ENCODE measurements around the gene MEIOC.

- no peak for TF ChIP-seq CTCF (IDR thresholded peaks at IDR 0.05)
- TF ChIP-seq POLR2A (IDR thresholded peaks at IDR 0.05): no peak
Measured at GRCh38 chr17:44672479-44673093, 16.3 kb downstream of the MEIOC start.

All from lower leg skin (tissue), 3 donors.